GM12892 (cell line): ENCODE data around the gene FAM124A.

Experiments used
- POLR2A ChIP-seq: IDR thresholded peaks from 2 replicates; pipeline ENCODE4 v1.6.1; 2011; ENCODE audit warnings: low read depth, low read length, control low read depth
- POLR2AphosphoS5 ChIP-seq: IDR thresholded peaks from 2 replicates; pipeline ENCODE4 v1.6.1; 2011; ENCODE audit warnings: low read depth, low read length, control low read depth
- TAF1 ChIP-seq: IDR thresholded peaks from 2 replicates; pipeline ENCODE4 v1.6.1; 2011; ENCODE audit warnings: low read depth, mild to moderate bottlenecking, control low read depth, low read length, borderline replicate concordance

- TF ChIP-seq POLR2A (no peak), POLR2AphosphoS5 (no peak), TAF1 (no peak)
Measured at GRCh38 chr13:51234676-51235075, 12.5 kb downstream of the FAM124A start.
